WTC11 (cell line): ENCODE data around the gene TIE1. TPM values are rescaled to one million over a fixed set of nuclear protein-coding genes. Genes with fewer than 3 reads are reported as not detected.

Experiments used
- ATAC-seq: fragments of 200-7000 bp; cut with Tn5 transposase; 2 replicates; pipeline ENCODE4 v1.10.0; 2021; ENCODE audit warnings: mild to moderate bottlenecking, moderate library complexity
- CTCF ChIA-PET: fragments of 300-600 bp; sonication (Branson Sonifier 250); formaldehyde crosslinking; loops from one replicate; lab custom pipeline; 2021; ENCODE audit warnings: antibody characterized with exemption; lab: Charles Lee
- POLR2A ChIA-PET: fragments of 350-600 bp; sonication (Branson Sonifier 250); formaldehyde crosslinking; loops from one replicate; lab custom pipeline; 2021; ENCODE audit warnings: antibody characterized with exemption; lab: Charles Lee
- DNase-seq: peaks from one replicate; pipeline ENCODE4 v3.0.0; 2021; ENCODE audit warnings: low spot score
- H3K27ac Mint-ChIP-seq: 2 replicates; pipeline ENCODE4 v1.8.0; 2021; ENCODE audit warnings: mixed read lengths
- H3K27me3 Mint-ChIP-seq: 2 replicates; pipeline ENCODE4 v1.8.0; 2021; ENCODE audit warnings: low read depth, mild to moderate bottlenecking, moderate library complexity, mixed read lengths
- H3K36me3 Mint-ChIP-seq: 2 replicates; pipeline ENCODE4 v1.8.0; 2021; ENCODE audit warnings: mixed read lengths
- H3K4me1 Mint-ChIP-seq: 2 replicates; pipeline ENCODE4 v1.8.0; 2022; ENCODE audit warnings: mixed read lengths
- H3K4me3 Mint-ChIP-seq: 2 replicates; pipeline ENCODE4 v1.8.0; 2021; ENCODE audit warnings: mild to moderate bottlenecking, moderate library complexity, mixed read lengths
- H3K9me3 Mint-ChIP-seq: 2 replicates; pipeline ENCODE4 v1.8.0; 2021; ENCODE audit warnings: mixed read lengths
- E2F4 ChIP-seq: sonication (generic); formaldehyde crosslinking; IDR thresholded peaks from 2 replicates; pipeline ENCODE4 v1.8.1; 2022; ENCODE audit warnings: low read depth, mild to moderate bottlenecking, moderate library complexity, missing genetic modification reagents, borderline replicate concordance
- ESRRA ChIP-seq: sonication (generic); formaldehyde crosslinking; IDR thresholded peaks from 2 replicates; pipeline ENCODE4 v1.8.1; 2022; ENCODE audit warnings: mild to moderate bottlenecking, missing genetic modification reagents, borderline replicate concordance
- HMGXB4 ChIP-seq: sonication (generic); formaldehyde crosslinking; IDR thresholded peaks from 2 replicates; pipeline ENCODE4 v1.8.1; 2023; ENCODE audit warnings: mild to moderate bottlenecking, moderate library complexity, missing genetic modification reagents
- NFE2L1 ChIP-seq: sonication (generic); formaldehyde crosslinking; IDR thresholded peaks from 2 replicates; pipeline ENCODE4 v1.8.1; 2023; ENCODE audit warnings: missing genetic modification reagents
- NR3C1 ChIP-seq: sonication (generic); formaldehyde crosslinking; conservative IDR thresholded peaks from 2 replicates; pipeline ENCODE4 v1.8.1; 2023; ENCODE audit warnings: low read depth, mild to moderate bottlenecking, missing genetic modification reagents
- OVOL2 ChIP-seq: fragments of 250-450 bp; sonication (Bioruptor Pico); IDR thresholded peaks from 2 replicates; pipeline ENCODE4 v1.9.0; 2021; ENCODE audit warnings: mild to moderate bottlenecking, borderline replicate concordance
- PRDM15 ChIP-seq: sonication (generic); formaldehyde crosslinking; IDR thresholded peaks from 2 replicates; pipeline ENCODE4 v1.8.0; 2022; ENCODE audit warnings: missing genetic modification reagents
- SMAD4 ChIP-seq: sonication (generic); formaldehyde crosslinking; IDR thresholded peaks from 2 replicates; pipeline ENCODE4 v1.8.0; 2022; ENCODE audit warnings: mild to moderate bottlenecking, missing genetic modification reagents
- SP1 ChIP-seq: sonication (generic); formaldehyde crosslinking; conservative IDR thresholded peaks from 2 replicates; pipeline ENCODE4 v1.8.1; 2022; ENCODE audit warnings: missing genetic modification reagents
- TCF7 ChIP-seq: sonication (generic); formaldehyde crosslinking; IDR thresholded peaks from 2 replicates; pipeline ENCODE4 v1.8.0; 2022; ENCODE audit warnings: mild to moderate bottlenecking, low read depth, missing genetic modification reagents, moderate library complexity
- TEAD1 ChIP-seq: sonication (generic); formaldehyde crosslinking; IDR thresholded peaks from 2 replicates; pipeline ENCODE4 v1.8.0; 2022; ENCODE audit warnings: mild to moderate bottlenecking, missing genetic modification reagents
- ZBTB21 ChIP-seq: sonication (generic); formaldehyde crosslinking; IDR thresholded peaks from 2 replicates; pipeline ENCODE4 v1.8.1; 2023; ENCODE audit warnings: mild to moderate bottlenecking, missing genetic modification reagents, borderline replicate concordance
- ZMAT4 ChIP-seq: fragments of 250-450 bp; sonication (Bioruptor Pico); IDR thresholded peaks from 2 replicates; pipeline ENCODE4 v1.9.0; 2021; ENCODE audit warnings: mild to moderate bottlenecking
- ZNF121 ChIP-seq: sonication (generic); formaldehyde crosslinking; IDR thresholded peaks from 2 replicates; pipeline ENCODE4 v1.8.0; 2023; ENCODE audit warnings: missing genetic modification reagents
- ZNF281 ChIP-seq: sonication (generic); formaldehyde crosslinking; IDR thresholded peaks from 2 replicates; pipeline ENCODE4 v1.8.0; 2023; ENCODE audit warnings: mild to moderate bottlenecking, missing genetic modification reagents
- ZNF317 ChIP-seq: sonication (generic); formaldehyde crosslinking; IDR thresholded peaks from 2 replicates; pipeline ENCODE4 v1.8.1; 2023; ENCODE audit warnings: low read depth, mild to moderate bottlenecking, moderate library complexity, missing genetic modification reagents, borderline replicate concordance
- ZNF396 ChIP-seq: fragments of 250-450 bp; sonication (Bioruptor Pico); IDR thresholded peaks from 2 replicates; pipeline ENCODE4 v1.8.0; 2021; ENCODE audit warnings: mild to moderate bottlenecking, moderate library complexity, borderline replicate concordance
- ZNF416 ChIP-seq: fragments of 250-450 bp; sonication (Bioruptor Pico); IDR thresholded peaks from 2 replicates; pipeline ENCODE4 v1.9.0; 2021; ENCODE audit warnings: mild to moderate bottlenecking, inconsistent platforms
- ZNF425 ChIP-seq: fragments of 250-450 bp; sonication (Bioruptor Pico); conservative IDR thresholded peaks from 2 replicates; pipeline ENCODE4 v1.9.0; 2021; ENCODE audit warnings: mild to moderate bottlenecking
- ZNF512 ChIP-seq: sonication (generic); formaldehyde crosslinking; IDR thresholded peaks from 2 replicates; pipeline ENCODE4 v1.8.1; 2022; ENCODE audit warnings: missing genetic modification reagents, borderline replicate concordance
- ZNF671 ChIP-seq: fragments of 250-450 bp; sonication (Bioruptor Pico); IDR thresholded peaks from 2 replicates; pipeline ENCODE4 v1.8.0; 2021; ENCODE audit warnings: mild to moderate bottlenecking
- total RNA-seq: library from RNA; stranded (reverse); gene quantifications from 3 replicates; pipeline ENCODE4 v1.2.3, GENCODE V29; 2021

TIE1 gene
- total RNA-seq, 1 experiment from 2014 or later, result 2.5 TPM

- TF ChIP-seq PRDM15 (CRISPR knock-in tag), result no peak
- TF ChIP-seq TEAD1 (CRISPR knock-in tag), result no peak
- TF ChIP-seq OVOL2 (CRISPR knock-in tag), result no peak
- no peak for TF ChIP-seq ESRRA (CRISPR knock-in tag)
- no peak for TF ChIP-seq ZNF416
- no peak for TF ChIP-seq ZNF121
- TF ChIP-seq TCF7 (CRISPR knock-in tag), result no peak
- no peak for TF ChIP-seq ZNF425 (CRISPR knock-in tag)
- TF ChIP-seq ZNF396 (CRISPR knock-in tag), result no peak
- no peak for TF ChIP-seq ZNF512 (CRISPR knock-in tag)
- no peak for TF ChIP-seq ZNF281 (CRISPR knock-in tag)
- TF ChIP-seq, all 79 proteins: peak for 0
These were observed 21.7 kb downstream of the TIE1 start (continued) for GRCh38 chr1:43322506-43322905.

- H3K4me1 Mint-ChIP-seq, result peaks cover 6% of the 10 kb centered on the region
- no peak for ATAC-seq
- TF ChIP-seq ZBTB21 (CRISPR knock-in tag) (no peak), SMAD4 (no peak), ZNF317 (CRISPR knock-in tag) (no peak), E2F4 (CRISPR knock-in tag) (no peak), TEAD1 (CRISPR knock-in tag) (no peak), NFE2L1 (CRISPR knock-in tag) (no peak), NR3C1 (CRISPR knock-in tag) (no peak), ZNF671 (no peak), SP1 (CRISPR knock-in tag) (no peak), HMGXB4 (CRISPR knock-in tag) (no peak), ZMAT4 (CRISPR knock-in tag) (no peak)
- TF ChIP-seq, all 79 proteins: peak for 0
- CTCF ChIA-PET, result no interaction called here
- POLR2A ChIA-PET, result no interaction called here
- Mint-ChIP-seq H3K9me3 (peaks cover 32% of the 10 kb centered on the region), H3K4me3 (no peak overlapping the region), H3K27ac (no peak overlapping the region), H3K27me3 (peaks cover 6% of the 10 kb centered on the region; the same call in 1 of the 2 replicates), H3K36me3 (peaks cover 9% of the 10 kb centered on the region)
- DNase-seq, result no peak
These were observed 24.0 kb downstream of the TIE1 start for GRCh38 chr1:43324810-43325209.
